MCF 10A (cell line): Measurements from ENCODE around the gene FMNL1. TPM values are rescaled to one million over a fixed set of nuclear protein-coding genes. Genes with fewer than 3 reads are reported as not detected.
"Not testable (repeated sequence)": the region's sequence is repeated elsewhere in the genome, so short reads cannot be mapped to it uniquely, and the experiment has no call there.

Source experiments
- BruUV-seq: library from RNA; stranded (reverse); fragments of 400-500 nt; replicated peaks from 2 replicates; lab custom pipeline; 2021; lab: Mats Ljungman, UMichigan
- CTCF ChIA-PET: fragments of 300-600 bp; sonication (Branson Sonifier 250); formaldehyde crosslinking; extraction: SDS; loops from one replicate; lab custom pipeline; 2021; ENCODE audit warnings: antibody characterized with exemption, inconsistent platforms; lab: Yijun Ruan, JAX
- POLR2A ChIA-PET: fragments of 300-600, 350-650 bp; sonication (Branson Sonifier 250); formaldehyde crosslinking; extraction: SDS; loops from one replicate; lab custom pipeline; 2020; ENCODE audit warnings: antibody characterized with exemption, inconsistent platforms; lab: Yijun Ruan, JAX
- DNase-seq: peaks from one replicate; pipeline ENCODE4 v3.0.0-alpha.2; 2018; ENCODE audit not compliant: unreplicated experiment
- H3K27ac Mint-ChIP-seq: one replicate; pipeline ENCODE4 v1.8.0; 2022; ENCODE audit warnings: mild to moderate bottlenecking, low read depth, mixed read lengths; ENCODE audit not compliant: unreplicated experiment
- H3K27me3 Mint-ChIP-seq: one replicate; pipeline ENCODE4 v1.8.0; 2022; ENCODE audit warnings: mixed read lengths; ENCODE audit not compliant: insufficient read depth, unreplicated experiment
- H3K36me3 Mint-ChIP-seq: one replicate; pipeline ENCODE4 v1.8.0; 2022; ENCODE audit warnings: mild to moderate bottlenecking, moderate library complexity, mixed read lengths; ENCODE audit not compliant: insufficient read depth, unreplicated experiment
- H3K4me1 Mint-ChIP-seq: one replicate; pipeline ENCODE4 v1.8.0; 2022; ENCODE audit warnings: mixed read lengths; ENCODE audit not compliant: insufficient read depth, unreplicated experiment
- H3K4me3 Mint-ChIP-seq: one replicate; pipeline ENCODE4 v1.8.0; 2022; ENCODE audit warnings: mild to moderate bottlenecking, moderate library complexity, mixed read lengths; ENCODE audit not compliant: unreplicated experiment
- H3K9me3 Mint-ChIP-seq: one replicate; pipeline ENCODE4 v1.8.0; 2022; ENCODE audit warnings: mixed read lengths; ENCODE audit not compliant: unreplicated experiment
- CTCF ChIP-seq: fragments of 200-600 bp; IDR thresholded peaks from one replicate; pipeline ENCODE4 v1.8.0; 2022; ENCODE audit warnings: antibody characterized with exemption, mild to moderate bottlenecking; ENCODE audit not compliant: unreplicated experiment
- intact Hi-C: fragments of 100-400 bp; cut with micrococcal nuclease; formaldehyde crosslinking; loops from 2 replicates; pipeline ENCODE4 v1.14.1; 2022
- total RNA-seq: library from RNA; stranded (reverse); gene quantifications from 2 replicates; pipeline ENCODE4 v1.2.3, GENCODE V29; 2022

FMNL1 gene
- total RNA-seq, 1 experiment from 2014 or later: 28.1 TPM

GRCh38 chr17:45247429-45248131 lies 25.9 kb downstream of the FMNL1 start:
- CTCF ChIA-PET: interaction anchor here (0.6 to 3.3 kb wide), 7 partner anchors 12 to 467 kb away, joined by 3 to 13 read pairs (median 5); partner anchors contain the start of gene FMNL1
- intact Hi-C loops: loop anchor here (1.0 kb wide), 1 partner anchor 138 kb away; no protein-coding TSS in a partner anchor
- H3K36me3 Mint-ChIP-seq: peaks cover 8% of the 10 kb centered on the region
- peak overlapping the region; percentile 96 for H3K4me3 Mint-ChIP-seq
- H3K27ac Mint-ChIP-seq: peak overlapping the region; percentile 80
- H3K27me3 Mint-ChIP-seq: no peaks in the 10 kb centered on the region
- H3K4me1 Mint-ChIP-seq: peaks cover 20% of the 10 kb centered on the region
- TF ChIP-seq CTCF: no peak
- peak; percentile 97 for DNase-seq
- POLR2A ChIA-PET: interaction anchor here (0.6 to 2.8 kb wide), 22 partner anchors 11 to 186 kb away, joined by 3 to 22 read pairs (median 5); partner anchors contain the start of genes HEXIM1, HEXIM2, MAP3K14 and NMT1
- no peaks in the 10 kb centered on the region for H3K9me3 Mint-ChIP-seq
- no TSS peak for BruUV-seq

- H3K9me3 Mint-ChIP-seq: no peaks in the 10 kb centered on the region
- H3K4me3 Mint-ChIP-seq: peak overlapping the region; percentile 96
- no peaks in the 10 kb centered on the region for H3K27me3 Mint-ChIP-seq
- peak; percentile 66 for DNase-seq
- H3K4me1 Mint-ChIP-seq: peaks cover 24% of the 10 kb centered on the region
- no peak for TF ChIP-seq CTCF
- H3K36me3 Mint-ChIP-seq: peaks cover 14% of the 10 kb centered on the region
- peak overlapping the region; percentile 80 for H3K27ac Mint-ChIP-seq
- TSS peak; percentile 20 for BruUV-seq
- CTCF ChIA-PET: interaction anchor here (0.6 to 3.3 kb wide), 11 partner anchors 11 to 467 kb away, joined by 3 to 13 read pairs (median 4); no protein-coding TSS in a partner anchor
- intact Hi-C loops: no loop called here
- POLR2A ChIA-PET: interaction anchor here (0.6 to 2.8 kb wide), 24 partner anchors 10 to 192 kb away, joined by 3 to 22 read pairs (median 4); partner anchors contain the start of genes HEXIM1, HEXIM2, MAP3K14 and NMT1
Measured at GRCh38 chr17:45248132-45248957, 26.7 kb downstream of the FMNL1 start.

DNA sequence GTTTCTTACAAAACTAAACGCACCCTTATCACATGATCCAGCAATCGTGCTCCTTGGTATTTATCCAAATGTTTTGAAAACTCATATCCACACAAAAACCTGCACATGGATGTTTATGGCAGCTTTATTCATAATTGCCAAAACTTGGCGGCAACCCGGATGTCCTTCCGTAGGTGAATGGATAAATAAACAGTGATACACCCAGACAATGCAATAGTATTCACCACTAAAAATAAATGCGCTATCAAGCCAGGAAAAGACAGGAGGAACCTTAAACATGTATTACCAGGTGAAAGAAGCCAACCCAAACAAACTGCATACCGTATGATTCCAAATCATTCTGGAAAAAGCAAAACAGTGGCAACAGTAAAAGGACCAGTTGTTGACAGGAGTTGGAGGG lies 30.2 kb downstream of the FMNL1 start:
- no peak for DNase-seq
- intact Hi-C loops: no loop called here
- no TSS peak for BruUV-seq
- TF ChIP-seq CTCF: no peak
- Mint-ChIP-seq H3K27me3 (no peaks in the 10 kb centered on the region), H3K9me3 (no peaks in the 10 kb centered on the region), H3K27ac (no peak overlapping the region), H3K4me1 (peaks cover 15% of the 10 kb centered on the region), H3K4me3 (no peak overlapping the region), H3K36me3 (peaks cover 6% of the 10 kb centered on the region)
- CTCF ChIA-PET: interaction anchor here (0.6 to 1.7 kb wide), 3 partner anchors 64 to 134 kb away, joined by 3 to 4 read pairs (median 4); partner anchors contain the start of gene ACBD4
- POLR2A ChIA-PET: no interaction called here

DNA sequence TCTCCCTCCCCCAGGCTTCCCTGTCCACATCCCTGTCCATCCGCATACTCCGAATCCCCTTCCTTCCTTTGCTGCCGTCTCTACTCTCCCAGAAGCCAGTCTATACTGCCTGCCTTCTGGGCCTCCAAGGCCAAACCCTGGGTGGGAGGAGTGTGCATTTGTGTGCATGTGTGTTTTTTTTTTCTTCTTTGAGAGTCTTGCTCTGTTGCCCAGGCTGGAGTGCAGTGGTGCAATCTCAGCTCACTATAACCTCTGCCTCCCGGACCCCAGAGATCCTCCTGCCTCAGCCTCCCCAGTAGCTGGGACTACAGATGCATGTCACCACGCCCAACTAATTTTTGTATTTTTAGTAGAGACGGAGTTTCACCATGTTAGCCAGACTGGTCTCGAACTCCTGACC lies 31.6 kb downstream of the FMNL1 start:
- POLR2A ChIA-PET: interaction anchor here (0.7 kb wide), 1 partner anchor 28 kb away, joined by 3 read pairs; no protein-coding TSS in a partner anchor

More for the DNA sequence above, 31.6 kb downstream of the FMNL1 start:
- H3K27ac Mint-ChIP-seq, intact Hi-C loops, DNase-seq, BruUV-seq, H3K27me3 Mint-ChIP-seq, H3K9me3 Mint-ChIP-seq, H3K4me3 Mint-ChIP-seq, H3K36me3 Mint-ChIP-seq: not testable (repeated sequence)
- CTCF ChIA-PET: interaction anchor here (0.6 to 0.7 kb wide), 2 partner anchors 18 to 46 kb away, joined by 3 read pairs; no protein-coding TSS in a partner anchor
- peaks cover 13% of the 10 kb centered on the region for H3K4me1 Mint-ChIP-seq
